ENCODE results near the gene SFMBT2.

DNA sequence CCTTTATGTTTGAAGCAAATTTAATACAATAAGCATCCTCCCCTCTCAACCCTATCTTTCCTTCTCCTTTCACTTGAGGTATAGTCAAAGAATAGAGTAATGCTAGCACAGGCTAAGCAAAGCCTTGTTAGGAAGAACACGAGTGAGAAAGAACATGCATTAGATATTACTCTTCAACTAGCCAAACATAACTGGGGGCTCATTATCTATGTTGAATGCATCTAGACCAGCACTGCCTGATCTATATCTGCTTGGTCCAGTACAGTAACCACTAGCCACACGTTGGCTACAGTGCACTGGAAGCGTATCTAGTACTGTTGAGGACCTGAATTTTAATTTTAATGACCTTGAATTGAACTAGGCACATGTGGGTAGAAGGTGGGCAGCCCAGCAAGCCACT, 21.0 kb downstream of the SFMBT2 start:
- TF ChIP-seq, protein P1, sequence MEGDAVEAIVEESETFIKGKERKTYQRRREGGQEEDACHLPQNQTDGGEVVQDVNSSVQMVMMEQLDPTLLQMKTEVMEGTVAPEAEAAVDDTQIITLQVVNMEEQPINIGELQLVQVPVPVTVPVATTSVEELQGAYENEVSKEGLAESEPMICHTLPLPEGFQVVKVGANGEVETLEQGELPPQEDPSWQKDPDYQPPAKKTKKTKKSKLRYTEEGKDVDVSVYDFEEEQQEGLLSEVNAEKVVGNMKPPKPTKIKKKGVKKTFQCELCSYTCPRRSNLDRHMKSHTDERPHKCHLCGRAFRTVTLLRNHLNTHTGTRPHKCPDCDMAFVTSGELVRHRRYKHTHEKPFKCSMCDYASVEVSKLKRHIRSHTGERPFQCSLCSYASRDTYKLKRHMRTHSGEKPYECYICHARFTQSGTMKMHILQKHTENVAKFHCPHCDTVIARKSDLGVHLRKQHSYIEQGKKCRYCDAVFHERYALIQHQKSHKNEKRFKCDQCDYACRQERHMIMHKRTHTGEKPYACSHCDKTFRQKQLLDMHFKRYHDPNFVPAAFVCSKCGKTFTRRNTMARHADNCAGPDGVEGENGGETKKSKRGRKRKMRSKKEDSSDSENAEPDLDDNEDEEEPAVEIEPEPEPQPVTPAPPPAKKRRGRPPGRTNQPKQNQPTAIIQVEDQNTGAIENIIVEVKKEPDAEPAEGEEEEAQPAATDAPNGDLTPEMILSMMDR (IDR thresholded peaks at IDR 0.05), result no peak
- TF ChIP-seq POLR2AphosphoS5 (IDR thresholded peaks at IDR 0.05; ENCODE audit: low read depth, low read length), result no peak
- TF ChIP-seq, protein P2, sequence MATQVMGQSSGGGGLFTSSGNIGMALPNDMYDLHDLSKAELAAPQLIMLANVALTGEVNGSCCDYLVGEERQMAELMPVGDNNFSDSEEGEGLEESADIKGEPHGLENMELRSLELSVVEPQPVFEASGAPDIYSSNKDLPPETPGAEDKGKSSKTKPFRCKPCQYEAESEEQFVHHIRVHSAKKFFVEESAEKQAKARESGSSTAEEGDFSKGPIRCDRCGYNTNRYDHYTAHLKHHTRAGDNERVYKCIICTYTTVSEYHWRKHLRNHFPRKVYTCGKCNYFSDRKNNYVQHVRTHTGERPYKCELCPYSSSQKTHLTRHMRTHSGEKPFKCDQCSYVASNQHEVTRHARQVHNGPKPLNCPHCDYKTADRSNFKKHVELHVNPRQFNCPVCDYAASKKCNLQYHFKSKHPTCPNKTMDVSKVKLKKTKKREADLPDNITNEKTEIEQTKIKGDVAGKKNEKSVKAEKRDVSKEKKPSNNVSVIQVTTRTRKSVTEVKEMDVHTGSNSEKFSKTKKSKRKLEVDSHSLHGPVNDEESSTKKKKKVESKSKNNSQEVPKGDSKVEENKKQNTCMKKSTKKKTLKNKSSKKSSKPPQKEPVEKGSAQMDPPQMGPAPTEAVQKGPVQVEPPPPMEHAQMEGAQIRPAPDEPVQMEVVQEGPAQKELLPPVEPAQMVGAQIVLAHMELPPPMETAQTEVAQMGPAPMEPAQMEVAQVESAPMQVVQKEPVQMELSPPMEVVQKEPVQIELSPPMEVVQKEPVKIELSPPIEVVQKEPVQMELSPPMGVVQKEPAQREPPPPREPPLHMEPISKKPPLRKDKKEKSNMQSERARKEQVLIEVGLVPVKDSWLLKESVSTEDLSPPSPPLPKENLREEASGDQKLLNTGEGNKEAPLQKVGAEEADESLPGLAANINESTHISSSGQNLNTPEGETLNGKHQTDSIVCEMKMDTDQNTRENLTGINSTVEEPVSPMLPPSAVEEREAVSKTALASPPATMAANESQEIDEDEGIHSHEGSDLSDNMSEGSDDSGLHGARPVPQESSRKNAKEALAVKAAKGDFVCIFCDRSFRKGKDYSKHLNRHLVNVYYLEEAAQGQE (IDR thresholded peaks at IDR 0.05; ENCODE audit: insufficient read depth in 1 of 2, low read depth in 2 of 2, low read length in 1 of 2), result no peak

Data from Panc1 (cell line).